Stimulated activated CD8-positive, alpha-beta memory T cell treated with anti-CD3 and anti-CD28 coated beads, Interleukin-12 subunit alpha, Interleukin-12 subunit beta, amount 100 ng/mL, for 24 hours (primary cell): Measurements from ENCODE around the gene LMNB1.

ENCODE experiments used
- DNase-seq: peaks from one replicate; pipeline ENCODE4 v3.0.0-alpha.2; 2020; ENCODE audit errors: extremely low read depth

The LMNB1 gene

GRCh38 chr5:126854526-126855110, 77.7 kb downstream of the LMNB1 start:
- DNase-seq, result no peak

- DNase-seq, result no peak
Measured at GRCh38 chr5:126855266-126855665, 78.3 kb downstream of the LMNB1 start.

GRCh38 chr5:126857472-126858410, 80.8 kb downstream of the LMNB1 start:
- no peak for DNase-seq

GRCh38 chr5:126858441-126858840, 81.5 kb downstream of the LMNB1 start:
- DNase-seq, result no peak

- DNase-seq, result no peak
Measured at GRCh38 chr5:126863402-126863801, 86.5 kb downstream of the LMNB1 start.

GRCh38 chr5:126864042-126864688, 87.2 kb downstream of the LMNB1 start:
- DNase-seq, result no peak

- no peak for DNase-seq
Measured at GRCh38 chr5:126865299-126865698, 88.4 kb downstream of the LMNB1 start.

- DNase-seq, result no peak
Measured at GRCh38 chr5:126866851-126867636, 90.1 kb downstream of the LMNB1 start.

- no peak for DNase-seq
Measured at GRCh38 chr5:126868338-126869004, 91.5 kb downstream of the LMNB1 start.

GRCh38 chr5:126869005-126869451, 92.1 kb downstream of the LMNB1 start:
- no peak for DNase-seq

GRCh38 chr5:126871441-126871840, 94.5 kb downstream of the LMNB1 start:
- DNase-seq, result no peak

- DNase-seq, result no peak
Measured at GRCh38 chr5:126872561-126873354, 95.8 kb downstream of the LMNB1 start.

GRCh38 chr5:126875303-126875785, 98.4 kb downstream of the LMNB1 start:
- no peak for DNase-seq

- DNase-seq, result no peak
Measured at GRCh38 chr5:126877602-126878001, 100.7 kb downstream of the LMNB1 start.

GRCh38 chr5:126878085-126878484, 101.1 kb downstream of the LMNB1 start:
- DNase-seq, result no peak

- no peak for DNase-seq
Measured at GRCh38 chr5:126878634-126879033, 101.7 kb downstream of the LMNB1 start.

GRCh38 chr5:126881821-126882600, 105.1 kb downstream of the LMNB1 start:
- DNase-seq, result no peak

GRCh38 chr5:126883564-126884245, 106.8 kb downstream of the LMNB1 start:
- DNase-seq, result no peak

GRCh38 chr5:126884269-126884819, 107.4 kb downstream of the LMNB1 start:
- no peak for DNase-seq
